HG03039 (cell line): Measurements from ENCODE around the gene CTF1.
"Not testable (repeated sequence)": the region's sequence is repeated elsewhere in the genome, so short reads cannot be mapped to it uniquely, and the experiment has no call there.

Experiments used
- ATAC-seq: cut with Tn5 transposase; IDR thresholded peaks from one replicate; pipeline ENCODE4 v1.9.1; 2021; ENCODE audit warnings: mild to moderate bottlenecking, moderate library complexity; ENCODE audit not compliant: unreplicated experiment

The CTF1 gene

DNA sequence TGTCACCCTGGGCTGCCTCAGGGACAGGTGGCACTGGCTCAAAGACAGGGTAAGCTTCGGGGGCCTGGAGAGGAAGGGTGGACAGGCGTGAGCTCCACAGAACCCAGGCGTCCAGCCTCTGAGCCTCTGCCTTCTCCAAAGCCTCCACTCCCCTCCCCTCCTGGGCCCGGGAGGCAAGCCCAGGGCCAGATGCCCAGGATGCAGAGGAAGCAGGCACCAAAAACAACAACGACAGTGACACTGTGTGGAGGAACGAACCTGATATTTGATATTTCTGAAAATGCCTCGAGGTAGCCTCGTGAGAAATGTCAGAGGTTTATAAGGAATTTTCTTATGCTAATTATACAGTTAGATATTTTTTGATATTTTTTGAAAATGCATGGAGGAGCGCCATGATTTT is 8.5 kb upstream of the CTF1 start:
- ATAC-seq, result no peak

DNA sequence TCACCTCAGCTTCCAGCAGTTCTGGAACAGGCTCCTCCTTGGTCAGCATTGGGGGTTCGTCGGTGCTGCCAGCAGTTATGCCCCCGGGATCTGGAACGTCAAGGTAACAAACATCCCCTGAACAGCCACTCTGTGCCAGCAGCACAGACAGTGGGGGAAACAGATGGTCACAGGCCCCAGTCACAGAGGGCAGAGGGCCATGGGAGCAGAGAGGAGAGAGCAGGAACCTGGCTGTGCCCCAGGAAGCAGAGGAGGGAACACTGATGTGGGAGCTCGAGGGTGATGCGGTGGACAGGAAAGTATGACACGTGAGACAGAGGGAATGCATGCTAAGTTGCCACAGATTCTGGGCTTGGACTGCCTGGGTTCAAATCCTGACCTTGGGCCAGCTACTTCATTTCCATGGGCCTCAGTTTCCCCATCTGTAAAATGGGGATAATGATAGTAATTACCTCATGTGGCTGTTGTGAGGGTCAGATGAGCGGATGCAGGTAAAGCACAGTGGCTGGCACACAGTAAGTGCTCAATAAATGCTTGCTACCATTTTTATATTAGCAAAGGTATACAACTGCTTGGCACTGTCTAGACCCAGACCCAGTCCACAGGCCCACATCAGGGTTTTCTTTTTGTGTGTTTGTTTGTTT is 7.4 kb upstream of the CTF1 start:
- ATAC-seq, result no peak

DNA sequence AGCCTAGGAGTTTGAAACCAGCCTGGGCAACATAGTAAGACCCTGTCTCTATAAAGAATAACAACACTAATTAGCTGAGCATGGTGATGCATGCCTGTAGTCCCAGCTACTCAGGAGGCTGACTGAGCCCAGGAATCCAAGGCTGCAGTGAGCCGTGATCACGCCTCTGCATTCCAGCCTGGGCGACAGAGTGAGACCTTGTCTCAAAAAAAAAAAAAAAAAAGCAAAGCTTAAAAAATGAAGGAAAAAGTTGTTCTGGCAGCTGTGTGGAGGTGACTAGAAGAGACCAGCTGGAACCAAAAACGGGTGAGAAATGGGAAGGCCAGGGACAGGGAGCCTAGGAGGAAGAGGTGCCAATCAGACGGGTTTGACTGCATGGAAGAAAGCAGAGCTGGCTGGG is 6.7 kb upstream of the CTF1 start:
- no peak for ATAC-seq

DNA sequence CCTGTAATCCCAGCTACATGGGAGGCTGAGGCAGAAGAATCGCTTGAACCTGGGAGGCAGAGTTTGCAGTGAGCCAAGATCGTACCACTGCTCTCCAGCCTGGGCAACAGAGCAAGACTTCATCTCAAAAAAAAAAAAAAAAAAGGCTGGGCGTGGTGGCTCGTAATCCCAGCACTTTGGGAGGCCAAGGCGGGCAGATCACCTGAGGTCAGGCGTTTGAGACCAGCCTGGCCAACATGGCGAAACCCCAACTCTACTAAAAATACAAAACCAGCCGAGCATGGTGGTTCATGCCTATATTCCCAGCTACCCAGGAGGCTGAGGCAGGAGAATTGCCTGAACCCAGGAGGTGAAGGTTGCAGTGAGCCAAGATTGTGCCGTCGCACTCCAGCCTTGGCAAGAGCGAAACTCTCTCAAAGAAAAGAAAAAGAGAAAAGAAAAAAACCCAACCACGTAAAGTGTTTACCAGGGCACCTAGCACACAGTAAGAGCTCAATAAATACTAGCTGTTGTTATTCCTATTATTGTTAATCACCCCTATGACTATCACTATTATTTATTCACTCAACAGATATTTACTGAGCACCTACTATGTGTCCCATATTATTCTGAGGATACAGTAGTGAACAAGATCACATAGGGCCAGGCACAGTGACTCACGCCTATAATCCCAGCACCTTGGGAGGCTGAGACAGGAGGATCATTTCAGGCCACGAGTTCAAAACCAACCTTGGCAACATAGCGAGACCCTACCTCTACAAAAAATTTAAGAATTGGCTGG is 5.2 kb upstream of the CTF1 start:
- ATAC-seq, result not testable (repeated sequence)

DNA sequence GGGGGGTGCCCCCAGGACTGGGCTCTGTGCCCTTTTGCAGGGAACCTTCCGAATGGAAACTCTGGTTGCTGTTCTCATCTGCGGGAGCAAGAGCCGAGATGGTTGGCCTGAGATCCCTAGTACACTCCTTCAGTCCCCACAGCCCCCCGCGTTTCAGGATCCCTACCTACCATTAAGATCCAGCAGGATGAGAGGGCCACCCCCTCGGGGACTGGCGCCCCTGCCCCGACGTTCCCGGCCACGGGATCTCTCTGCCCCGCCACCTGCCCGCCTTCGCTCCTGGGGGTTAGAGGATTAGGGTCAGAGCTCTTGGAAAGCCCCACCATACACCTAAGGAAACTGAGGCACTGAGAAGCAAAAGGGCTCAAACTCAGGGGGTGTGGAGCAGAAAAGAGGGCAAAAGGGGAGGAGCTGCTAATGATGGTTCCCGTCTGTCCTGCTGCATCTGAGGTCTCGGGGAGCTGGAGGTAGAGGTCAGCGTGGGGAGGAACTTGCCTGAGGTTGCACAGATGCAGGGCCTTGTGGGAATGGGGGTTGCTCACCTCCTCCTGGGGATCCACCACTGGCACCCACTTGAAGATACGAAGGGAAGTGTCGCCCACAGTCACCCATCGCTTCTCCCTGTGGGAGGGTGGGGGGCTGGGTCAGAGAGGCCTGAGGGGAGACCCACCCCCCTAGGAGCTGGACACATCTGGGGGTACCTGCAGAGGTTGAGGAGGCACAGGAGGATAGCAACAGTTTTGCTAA is 3.6 kb upstream of the CTF1 start:
- ATAC-seq, result no peak

DNA sequence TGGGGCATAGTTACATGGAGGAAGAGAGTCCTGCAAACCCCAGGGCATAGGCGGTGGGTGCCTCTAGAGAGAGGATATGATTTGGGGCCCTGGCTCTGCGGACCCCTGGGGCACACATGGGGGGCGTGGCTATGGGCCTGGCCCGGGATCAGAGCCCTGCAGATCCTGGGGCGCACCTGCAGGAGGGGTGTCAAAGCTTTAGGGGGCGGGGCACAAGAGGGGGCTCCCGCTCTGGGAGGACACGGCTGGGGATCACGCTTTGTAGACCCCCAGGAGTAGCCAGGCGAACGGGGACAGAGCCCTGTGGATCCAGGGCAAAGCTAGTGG is 3.0 kb upstream of the CTF1 start:
- no peak for ATAC-seq

DNA sequence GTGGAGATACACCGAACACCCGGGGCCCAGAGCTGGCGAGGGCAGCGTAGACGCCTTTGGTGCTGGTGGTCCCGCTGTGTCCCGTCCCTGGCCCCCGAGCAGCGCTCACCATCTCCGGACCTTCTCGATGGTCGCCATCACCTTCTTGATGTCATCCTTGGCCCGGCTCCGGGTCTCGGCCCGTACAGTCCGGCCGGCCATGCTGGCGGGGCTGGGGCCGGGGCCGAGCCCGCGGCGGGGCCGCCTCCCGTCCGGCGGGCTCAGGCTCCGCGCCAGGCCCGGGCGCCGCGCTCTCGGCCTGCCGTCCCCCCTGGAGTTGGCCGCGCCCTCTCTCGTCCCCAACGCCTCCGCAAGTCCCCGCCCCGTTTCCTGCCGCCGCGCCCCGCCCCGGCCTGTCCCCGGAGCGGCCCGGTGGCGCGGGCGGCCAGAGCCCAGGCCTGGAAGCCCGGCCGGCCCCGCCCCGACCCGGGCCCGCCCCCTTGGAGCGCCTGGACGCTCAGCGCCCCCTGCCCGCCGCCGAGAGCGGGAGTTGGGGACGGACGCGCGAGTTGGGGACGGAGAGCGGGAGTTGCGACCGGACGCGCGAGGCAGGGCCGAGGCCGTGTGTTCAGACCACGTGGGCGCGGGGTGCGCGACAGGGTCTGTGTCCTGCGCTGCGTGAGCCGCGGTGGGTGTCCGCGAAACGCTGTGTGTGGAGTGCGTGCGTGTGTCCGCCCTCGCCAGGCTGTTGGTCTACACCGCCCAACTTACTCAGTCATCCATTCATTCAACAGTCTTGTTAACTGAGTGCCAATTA is 2.5 kb upstream of the CTF1 start, which contains the start of gene BCL7C:
Gene BCL7C, minus strand, starts transcription at position 334 of the 796 bp plus-strand sequence. Its CDS starts 133 bp downstream, at position 201.
- peak; percentile 72 for ATAC-seq

DNA sequence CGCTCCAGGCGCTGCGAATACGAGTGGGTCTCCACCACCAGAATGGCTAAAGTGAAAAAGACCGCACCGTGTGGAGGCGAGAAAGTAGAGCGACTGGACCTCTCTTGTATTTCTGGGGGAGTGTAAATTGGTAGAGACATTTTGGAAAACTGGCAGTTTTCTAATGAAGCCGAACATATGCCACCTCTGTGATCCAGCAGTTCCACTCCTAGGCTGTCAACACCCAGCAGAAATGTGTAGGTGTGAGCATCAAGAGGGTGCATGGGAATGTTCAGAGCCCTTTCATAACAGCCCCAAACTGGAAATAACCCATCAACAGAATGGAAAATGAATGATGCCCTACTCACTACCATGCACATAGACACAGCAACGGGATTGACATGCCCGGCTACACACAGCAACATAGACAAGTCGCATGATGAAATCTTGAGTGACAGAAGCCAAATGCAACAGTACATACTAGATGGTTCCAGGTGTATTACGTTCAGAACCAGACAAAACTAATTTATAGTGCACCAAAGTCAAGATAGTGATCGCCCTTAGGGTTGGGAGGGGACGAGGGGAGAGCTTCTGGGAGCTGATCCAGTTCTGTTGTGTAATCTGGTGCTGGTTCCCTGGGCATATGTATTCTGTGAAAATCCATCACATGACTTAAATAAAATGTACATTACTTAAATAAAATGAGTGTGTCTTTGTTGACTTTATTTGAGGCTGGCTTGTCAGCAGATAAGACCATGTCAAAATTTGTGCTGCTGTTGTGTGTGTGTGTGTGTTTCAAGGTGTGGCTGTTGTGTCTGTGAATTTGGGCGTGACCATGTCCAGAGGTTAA is 1.7 kb upstream of the CTF1 start:
- no peak for ATAC-seq

DNA sequence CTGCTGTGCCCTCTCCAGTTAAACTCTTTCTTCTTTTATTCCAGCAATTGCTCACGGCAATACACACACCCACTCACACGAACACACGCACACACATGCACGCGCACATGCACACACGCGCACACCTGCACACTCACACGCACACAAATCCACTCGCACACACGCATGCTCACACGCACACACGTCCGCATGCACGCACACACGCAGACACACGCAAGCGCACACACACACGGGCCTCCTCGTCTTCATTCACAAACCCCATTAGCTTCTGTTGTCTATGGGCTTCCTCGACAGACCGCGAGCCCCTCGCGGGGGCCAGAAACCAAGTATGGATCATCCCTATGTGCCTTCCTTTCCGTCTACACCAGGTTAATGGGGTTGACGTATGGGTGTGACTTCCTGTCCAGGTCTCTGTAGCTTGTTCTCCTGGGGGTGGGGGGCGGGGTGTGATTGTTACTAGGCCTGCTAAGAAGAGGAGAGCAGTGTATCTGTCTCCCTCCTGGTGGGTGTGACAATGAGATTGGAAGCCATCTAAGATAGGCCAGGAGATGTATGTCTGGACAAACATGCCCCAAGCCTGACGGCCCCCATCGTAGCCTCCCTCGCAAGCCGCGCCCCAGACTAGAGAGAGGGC is 670 bp upstream of the CTF1 start:
- ATAC-seq, result no peak

DNA sequence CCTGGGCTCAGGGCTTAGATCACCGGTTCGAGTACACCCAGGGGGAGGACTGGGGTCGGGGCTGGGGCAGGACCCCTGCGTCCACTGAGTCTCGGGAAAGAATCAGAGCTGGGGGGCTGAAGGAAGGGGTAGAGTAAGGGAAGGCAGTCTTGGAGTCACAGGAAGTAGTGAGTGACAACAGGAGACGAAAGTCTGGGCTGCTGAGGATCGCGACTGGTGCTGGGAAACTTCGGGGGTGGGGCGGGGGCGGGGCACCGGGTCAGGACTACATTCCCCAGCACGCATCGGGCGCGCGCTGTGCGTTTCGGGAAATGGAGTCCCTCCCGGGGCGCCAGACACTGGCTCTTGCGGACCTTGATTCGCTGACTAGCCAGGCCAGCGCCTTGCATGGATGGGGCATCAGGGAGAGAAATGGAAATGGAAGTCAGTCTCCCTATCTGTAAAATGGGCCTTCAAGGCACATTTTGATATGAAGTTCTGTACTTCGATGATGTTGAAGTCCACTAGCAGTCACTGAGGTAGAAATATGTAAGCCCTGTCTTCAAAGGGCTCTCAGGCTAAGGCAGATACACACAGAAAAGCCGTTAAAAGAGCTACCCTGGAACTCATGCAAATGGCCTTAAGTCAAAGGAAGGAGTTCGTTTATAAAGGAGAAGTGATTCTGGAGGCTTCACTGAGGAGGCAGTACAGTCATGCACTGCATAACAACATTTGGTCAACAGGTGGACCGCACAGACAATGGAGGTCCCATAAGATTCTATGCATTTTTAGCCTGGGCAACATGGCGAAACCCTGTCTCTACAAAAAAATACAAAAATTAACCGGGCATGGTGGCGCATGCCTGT is 697 bp downstream of the CTF1 start:
- ATAC-seq, result no peak

DNA sequence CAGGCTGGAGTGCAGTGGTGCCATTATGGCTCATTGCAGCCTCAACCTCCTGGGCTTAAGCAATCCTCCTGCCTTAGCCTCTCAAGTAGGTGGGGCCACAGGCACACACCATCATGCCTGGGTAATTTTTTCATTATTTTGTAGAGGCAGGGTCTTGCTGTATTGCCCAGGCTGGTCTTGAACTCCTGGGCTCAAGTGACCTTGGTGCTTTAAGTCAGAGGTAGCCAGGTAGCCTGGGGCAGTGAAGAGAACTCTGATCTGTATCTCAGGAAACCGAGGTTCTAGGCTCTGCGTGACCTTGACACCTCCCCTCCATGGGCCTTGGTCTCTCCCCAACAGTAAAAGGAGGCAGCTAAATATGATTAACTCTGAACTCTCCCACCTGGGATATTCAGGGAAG is 3.4 kb downstream of the CTF1 start:
- ATAC-seq, result no peak

DNA sequence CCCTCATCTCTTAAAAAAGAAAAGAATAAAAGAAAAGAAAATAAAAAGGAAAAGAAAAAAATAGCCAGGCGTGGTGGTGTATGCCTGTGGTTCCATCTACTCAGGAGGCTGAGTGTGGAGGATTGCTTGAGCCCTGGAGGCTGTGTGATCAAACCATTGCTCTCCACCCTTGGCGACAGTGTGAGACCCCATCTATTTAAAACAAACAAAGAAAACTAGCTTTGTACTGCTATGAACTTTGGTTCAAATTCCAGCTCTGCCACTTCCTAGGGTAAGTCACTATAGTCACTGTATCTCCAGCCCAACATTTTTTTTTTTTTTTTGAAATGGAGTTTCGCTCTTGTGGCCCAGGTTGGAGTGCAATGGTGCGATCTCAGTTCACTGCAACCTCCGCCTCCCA is 4.2 kb downstream of the CTF1 start:
- ATAC-seq, result no peak

DNA sequence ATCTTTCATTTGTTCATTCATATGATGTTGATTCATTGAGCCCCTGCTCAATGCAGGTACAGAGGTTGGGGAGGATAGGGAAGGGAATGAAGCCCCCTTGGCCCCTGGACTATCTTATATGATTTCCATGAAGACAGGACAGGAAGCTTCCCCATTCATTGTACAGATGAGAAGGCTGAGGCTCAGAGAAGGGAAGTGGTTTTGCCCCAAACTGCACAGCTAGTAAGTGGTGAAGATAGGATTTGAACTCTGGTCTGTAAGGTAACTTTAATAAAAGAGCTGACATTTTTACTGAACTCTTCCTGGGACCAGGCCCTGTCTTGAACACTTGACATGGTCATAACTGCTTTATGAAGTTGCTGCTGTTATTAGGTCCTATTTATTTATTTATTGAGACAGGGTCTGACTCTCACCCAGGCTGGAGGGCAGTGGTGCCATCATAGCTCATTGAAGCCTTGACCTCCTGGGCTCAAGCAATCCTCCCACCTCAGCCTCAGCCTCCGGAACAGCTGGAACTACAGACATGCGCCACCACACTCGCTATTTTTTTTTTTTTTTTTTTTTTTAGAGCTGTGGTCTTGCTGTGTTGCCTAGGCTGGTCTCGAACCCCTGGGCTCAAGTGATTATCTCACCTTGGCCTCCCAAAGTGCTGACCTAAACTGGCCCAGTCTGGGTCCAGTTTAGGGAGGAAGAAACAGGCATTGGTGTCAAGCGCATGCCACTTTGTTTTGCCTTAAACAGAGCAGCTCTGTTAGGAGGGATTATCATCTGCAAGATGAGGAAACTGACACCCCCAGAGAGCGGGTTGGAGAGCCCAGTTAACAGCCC is 5.0 kb downstream of the CTF1 start:
- ATAC-seq, result no peak

DNA sequence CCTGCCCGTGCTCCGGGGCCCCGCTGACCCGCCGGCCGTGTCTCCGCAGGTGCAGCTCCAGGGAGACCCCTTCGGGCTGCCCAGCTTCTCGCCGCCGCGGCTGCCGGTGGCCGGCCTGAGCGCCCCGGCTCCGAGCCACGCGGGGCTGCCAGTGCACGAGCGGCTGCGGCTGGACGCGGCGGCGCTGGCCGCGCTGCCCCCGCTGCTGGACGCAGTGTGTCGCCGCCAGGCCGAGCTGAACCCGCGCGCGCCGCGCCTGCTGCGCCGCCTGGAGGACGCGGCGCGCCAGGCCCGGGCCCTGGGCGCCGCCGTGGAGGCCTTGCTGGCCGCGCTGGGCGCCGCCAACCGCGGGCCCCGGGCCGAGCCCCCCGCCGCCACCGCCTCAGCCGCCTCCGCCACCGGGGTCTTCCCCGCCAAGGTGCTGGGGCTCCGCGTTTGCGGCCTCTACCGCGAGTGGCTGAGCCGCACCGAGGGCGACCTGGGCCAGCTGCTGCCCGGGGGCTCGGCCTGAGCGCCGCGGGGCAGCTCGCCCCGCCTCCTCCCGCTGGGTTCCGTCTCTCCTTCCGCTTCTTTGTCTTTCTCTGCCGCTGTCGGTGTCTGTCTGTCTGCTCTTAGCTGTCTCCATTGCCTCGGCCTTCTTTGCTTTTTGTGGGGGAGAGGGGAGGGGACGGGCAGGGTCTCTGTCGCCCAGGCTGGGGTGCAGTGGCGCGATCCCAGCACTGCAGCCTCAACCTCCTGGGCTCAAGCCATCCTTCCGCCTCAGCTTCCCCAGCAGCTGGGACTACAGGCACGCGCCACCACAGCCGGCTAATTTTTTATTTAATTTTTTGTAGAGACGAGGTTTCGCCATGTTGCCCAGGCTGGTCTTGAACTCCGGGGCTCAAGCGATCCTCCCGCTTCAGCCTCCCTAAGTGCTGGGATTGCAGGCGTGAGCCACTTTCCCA is 5.9 kb downstream of the CTF1 start:
- ATAC-seq, result peak; percentile 52

DNA sequence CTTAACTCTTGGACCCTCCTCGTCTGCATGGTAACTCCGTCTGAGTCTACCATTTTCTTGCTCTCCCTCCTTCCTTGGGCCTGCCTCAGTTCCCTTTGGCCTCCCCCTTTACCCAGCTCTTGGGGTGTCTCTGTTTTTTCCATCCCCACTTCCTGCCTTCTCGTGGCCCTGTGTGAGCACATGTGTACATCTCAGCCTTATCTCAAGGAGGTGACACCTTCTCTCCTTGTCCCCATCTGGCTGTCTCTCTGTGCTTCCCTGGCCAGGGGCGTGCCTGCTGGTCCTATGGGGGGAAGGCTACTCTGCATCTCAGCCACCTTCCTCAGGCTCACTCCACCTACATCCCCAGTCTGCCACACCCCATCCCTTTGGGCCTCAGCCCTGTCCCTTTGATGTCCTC is 6.6 kb downstream of the CTF1 start:
- no peak for ATAC-seq

DNA sequence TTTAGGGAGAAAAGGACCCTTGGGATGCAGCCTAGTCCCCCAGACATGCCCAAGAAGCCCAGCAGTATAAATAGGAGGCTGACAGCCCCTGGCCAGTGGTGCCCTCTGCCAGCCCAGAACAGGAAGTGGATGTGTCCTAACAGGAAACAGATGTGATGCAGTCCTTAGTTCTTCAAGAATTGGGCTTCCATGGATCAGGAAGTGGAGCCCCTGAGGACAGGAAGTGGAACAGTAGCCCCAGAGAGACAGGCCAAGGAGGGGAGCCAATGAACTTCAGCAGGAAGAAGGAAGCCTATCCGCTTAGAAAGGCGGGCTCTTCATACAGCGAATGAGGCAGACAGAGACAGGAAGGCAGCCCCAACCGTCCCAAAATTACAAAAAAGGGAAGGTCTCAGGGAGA is 7.2 kb downstream of the CTF1 start:
- ATAC-seq, result no peak
